Stimulated activated CD4-positive, alpha-beta T cell treated with anti-CD3 and anti-CD28 coated beads, Interleukin-4, amount 100 ng/mL, for 4 hours (primary cell): Measurements from ENCODE around the gene MAPK7.

Experiments used
- DNase-seq, 2 experiments: peaks; one replicate each; pipeline ENCODE4 v3.0.0-alpha.2; 2020

MAPK7 gene

DNA sequence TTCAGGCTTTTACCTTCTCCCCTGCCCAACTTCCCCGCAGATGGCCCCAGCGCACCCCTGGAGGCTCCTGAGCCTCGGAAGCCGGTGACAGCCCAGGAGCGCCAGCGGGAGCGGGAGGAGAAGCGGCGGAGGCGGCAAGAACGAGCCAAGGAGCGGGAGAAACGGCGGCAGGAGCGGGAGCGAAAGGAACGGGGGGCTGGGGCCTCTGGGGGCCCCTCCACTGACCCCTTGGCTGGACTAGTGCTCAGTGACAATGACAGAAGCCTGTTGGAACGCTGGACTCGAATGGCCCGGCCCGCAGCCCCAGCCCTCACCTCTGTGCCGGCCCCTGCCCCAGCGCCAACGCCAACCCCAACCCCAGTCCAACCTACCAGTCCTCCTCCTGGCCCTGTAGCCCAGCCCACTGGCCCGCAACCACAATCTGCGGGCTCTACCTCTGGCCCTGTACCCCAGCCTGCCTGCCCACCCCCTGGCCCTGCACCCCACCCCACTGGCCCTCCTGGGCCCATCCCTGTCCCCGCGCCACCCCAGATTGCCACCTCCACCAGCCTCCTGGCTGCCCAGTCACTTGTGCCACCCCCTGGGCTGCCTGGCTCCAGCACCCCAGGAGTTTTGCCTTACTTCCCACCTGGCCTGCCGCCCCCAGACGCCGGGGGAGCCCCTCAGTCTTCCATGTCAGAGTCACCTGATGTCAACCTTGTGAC is 3.6 kb downstream of the MAPK7 start:
- DNase-seq: no peak

DNA sequence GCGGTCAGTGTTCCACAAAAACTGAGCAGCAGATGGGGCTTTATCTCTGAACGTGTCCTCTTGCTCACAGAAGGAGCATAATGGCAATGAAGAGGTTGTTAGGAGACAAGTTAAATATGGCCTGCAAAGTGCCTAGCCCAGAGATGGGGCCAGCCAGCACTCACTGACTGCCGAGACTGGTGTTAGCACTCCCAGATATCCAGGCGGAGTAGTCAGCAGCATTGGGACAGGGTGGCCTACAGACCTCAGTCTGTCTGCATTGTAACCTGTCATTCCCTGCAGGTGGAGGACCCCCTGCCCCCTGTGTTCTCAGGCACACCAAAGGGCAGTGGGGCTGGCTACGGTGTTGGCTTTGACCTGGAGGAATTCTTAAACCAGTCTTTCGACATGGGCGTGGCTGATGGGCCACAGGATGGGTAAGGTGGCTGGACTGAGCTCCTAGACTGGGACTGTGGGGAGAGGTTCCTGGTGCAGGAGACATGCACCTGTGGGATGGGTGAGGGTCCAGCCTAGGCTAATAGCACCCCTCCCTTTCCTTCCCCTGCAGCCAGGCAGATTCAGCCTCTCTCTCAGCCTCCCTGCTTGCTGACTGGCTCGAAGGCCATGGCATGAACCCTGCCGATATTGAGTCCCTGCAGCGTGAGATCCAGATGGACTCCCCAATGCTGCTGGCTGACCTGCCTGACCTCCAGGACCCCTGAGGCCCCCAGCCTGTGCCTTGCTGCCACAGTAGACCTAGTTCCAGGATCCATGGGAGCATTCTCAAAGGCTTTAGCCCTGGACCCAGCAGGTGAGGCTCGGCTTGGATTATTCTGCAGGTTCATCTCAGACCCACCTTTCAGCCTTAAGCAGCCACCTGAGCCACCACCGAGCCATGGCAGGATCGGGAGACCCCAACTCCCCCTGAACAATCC is 4.5 kb downstream of the MAPK7 start:
- DNase-seq: no peak

DNA sequence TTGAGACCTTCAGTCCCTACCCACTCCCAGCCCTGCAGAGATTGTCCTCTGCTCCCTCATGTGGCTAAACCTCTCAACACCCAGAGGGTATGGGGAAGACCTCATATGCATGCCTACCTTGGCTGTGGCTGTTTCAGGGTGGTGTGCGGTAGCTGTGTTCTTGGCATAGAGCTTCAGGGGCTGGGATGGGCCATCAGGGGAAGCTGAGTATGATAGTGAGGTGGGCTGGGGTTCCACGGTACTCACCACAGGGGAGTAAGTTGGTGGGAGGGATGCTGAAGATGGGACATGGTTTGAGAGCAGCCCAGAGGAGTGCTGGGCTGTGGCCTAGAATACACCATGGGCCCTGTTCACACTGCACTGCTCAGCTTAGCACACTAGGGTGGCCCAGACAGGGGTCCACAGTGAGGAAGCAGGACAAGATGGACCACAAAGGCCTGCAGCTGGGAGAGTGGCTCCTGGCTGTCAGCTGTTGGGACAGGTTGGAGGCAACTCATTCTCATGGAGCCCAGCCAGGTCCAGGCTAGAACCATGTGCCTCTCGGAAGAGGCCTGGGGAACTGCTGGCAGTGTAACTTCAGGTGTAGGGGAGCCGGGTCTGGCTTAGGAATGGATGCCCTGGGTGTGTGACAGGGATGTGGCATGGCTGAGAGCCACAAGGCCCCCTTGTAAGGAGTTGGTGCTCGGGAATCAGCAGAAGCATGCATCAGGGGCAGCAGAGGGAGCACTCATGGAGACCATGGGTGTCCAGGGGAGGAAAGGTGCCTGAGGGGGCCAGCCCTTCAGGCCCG is 5.6 kb downstream of the MAPK7 start:
- no peak for DNase-seq

DNA sequence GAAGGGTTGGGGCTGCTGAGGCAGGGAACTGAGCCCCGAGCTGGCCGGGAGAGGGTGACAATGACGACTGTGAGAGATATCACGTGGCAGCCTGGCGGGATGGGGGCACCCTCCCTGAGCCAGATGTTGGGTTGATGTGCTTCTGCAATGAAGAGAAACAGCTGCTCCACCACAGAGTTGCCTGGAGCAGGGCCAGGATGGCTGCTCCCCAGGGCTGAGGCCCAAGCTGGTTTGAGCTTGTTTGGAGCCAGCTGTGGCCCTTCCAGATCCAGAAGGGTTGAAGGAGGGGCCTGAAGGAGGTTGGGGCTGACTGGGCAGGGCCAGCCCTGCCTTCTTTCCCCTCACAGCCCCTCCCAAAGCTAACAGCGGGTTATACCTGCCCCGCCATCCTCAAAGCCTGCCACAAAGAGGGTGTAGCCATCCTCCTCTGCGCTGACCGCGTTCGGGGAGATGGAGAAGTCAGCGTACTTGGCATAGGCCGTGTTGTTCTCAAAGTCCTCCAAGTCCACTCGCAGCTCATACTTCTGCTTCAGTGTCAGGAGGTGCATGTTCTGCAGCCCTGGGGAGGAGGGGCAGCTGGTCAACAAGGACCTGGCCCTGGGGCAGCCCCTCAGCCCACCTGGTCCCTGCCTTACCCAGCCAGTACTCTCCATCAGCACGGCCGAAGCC is 6.6 kb downstream of the MAPK7 start:
- no peak for DNase-seq

DNA sequence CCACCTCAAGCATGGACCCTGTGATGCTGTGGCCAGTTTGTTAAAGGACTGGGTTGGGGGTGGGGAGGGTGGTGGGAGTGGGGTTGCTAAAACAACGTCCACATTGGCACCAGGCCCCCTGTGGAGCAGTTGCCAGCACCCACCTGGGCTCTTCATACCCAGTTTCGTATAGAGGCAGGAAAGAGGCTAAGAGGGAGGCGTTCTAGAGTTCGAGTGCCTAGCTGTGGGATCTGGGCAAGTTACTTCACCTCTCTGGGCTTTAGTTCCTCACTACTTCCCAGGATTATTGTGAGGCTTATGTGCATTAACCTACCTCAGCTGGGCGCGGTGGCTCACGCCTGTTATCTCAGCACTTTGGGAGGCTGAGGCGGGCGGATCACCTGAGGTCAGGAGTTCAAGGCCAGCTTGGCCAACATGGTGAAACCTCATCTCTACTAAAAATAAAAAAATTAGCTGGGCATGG is 7.3 kb downstream of the MAPK7 start:
- no peak for DNase-seq

DNA sequence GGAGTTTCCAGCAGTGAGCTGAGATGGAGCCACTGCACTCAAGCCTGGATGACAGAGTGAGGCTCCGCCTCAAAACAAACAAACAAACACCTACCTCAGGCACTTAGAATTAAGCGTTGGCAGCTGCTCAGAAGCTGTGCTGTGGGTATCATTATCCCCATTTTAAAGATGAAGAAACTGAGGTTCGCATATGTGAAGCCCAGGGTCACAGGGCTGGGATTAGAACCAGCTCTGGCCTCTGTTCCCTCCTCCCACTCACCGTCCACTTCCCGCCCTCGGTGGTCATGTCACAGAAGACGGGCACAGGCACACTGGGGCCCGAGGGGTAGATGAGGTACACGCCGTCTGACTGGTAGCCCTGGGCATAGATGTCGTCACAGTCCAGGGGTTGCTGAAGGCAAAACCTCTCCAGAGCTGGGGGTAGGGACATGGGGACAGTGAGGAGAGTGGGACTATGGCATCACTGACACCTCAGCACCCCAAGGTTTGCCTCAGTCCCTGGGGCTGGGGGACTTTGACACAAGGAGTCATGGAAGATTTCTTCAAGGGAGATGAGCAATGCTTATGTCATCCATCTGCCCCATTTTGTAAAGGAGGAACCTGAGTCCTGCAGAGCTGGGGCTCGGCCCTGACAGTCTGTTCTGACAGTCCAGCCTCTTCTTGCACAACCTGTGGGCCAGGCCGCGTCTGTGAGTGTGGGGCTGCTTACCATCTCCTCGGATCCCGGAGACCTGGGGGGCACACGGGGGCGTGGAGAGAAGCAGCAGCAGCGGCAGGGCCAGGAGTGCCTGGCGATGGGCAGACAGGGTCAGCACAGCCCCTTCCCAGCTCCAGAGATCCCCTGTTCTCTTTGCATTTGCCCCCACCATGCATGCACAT is 8.0 kb downstream of the MAPK7 start:
- DNase-seq: no peak

DNA sequence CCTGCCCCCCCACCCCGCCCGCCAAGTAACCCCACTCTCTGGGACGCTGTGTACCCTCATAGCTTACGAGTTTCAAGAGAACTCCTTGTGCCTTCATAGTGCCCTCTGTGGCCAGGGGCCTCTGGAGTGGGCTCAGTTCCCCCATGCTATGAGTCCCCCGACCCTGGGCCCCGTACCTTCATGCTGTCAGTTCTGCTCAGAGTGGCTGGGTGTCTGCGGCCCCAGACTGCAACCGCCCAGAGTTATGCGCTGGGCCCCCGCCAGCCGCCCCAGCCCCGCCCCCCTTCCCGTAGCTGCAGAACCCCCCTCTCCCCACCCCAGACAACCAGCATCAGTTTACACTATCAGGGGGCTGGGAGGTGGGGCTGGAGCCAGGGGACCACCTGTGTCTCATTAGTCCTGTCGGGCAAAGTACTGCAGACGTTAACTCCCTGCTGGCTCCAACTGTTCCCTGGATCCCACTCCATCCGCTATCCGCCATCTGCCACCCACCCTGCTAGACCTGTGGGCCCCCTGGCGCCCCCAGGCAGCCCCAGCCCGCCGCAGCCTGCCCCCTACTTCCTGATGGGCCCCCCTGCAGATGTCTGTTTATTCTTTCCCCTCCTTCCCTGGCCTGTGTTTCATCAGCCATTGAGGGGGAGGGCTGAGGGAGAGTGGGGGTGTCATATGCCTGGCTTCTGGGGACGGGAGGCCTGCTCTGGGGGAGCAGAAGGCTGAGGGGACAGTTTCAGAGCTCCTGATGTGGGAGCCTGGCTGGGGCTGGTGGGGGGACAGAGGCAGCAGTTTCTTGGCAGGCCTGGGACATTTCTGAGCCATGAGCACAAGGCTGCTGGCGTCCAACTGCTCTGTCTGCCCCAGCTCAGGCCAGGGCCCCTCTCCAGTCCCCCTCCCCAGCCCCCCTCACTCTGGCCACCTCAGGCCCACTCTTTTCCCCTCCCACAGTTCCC is 8.9 kb downstream of the MAPK7 start, which contains the start of gene MFAP4:
TSS of gene MFAP4 (minus strand) at position 217 of the 947 bp plus-strand sequence. CDS start at position 182, 35 bp downstream.
- no peak for DNase-seq

DNA sequence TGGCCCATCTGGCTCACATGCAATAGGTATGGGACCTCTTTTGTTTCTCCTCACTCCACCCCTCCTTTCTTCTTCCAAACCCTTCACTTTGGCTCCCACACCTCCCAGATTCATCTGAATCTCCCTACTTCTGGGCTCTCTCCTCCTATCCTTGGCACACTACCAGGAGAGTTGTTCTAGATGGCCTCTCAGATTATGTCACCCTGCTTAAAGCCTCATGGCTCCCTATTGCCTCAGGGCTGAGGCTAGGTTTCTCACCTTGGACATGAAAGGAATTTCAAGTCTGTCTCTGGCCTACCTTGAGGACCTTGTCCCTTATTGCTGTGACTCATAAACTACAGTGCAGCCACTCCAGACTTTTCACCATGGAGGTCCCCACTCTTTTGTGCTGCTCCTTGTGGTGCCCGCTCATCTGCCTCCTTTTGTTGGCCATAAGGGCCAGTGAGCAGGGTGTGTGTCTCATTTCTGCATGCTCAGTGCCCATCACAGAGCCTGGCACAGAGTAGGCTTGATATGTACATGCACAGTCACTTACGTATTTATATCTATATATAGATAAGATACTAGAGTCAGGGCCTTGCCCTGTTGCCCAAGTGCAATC is 9.7 kb downstream of the MAPK7 start:
- no peak for DNase-seq

DNA sequence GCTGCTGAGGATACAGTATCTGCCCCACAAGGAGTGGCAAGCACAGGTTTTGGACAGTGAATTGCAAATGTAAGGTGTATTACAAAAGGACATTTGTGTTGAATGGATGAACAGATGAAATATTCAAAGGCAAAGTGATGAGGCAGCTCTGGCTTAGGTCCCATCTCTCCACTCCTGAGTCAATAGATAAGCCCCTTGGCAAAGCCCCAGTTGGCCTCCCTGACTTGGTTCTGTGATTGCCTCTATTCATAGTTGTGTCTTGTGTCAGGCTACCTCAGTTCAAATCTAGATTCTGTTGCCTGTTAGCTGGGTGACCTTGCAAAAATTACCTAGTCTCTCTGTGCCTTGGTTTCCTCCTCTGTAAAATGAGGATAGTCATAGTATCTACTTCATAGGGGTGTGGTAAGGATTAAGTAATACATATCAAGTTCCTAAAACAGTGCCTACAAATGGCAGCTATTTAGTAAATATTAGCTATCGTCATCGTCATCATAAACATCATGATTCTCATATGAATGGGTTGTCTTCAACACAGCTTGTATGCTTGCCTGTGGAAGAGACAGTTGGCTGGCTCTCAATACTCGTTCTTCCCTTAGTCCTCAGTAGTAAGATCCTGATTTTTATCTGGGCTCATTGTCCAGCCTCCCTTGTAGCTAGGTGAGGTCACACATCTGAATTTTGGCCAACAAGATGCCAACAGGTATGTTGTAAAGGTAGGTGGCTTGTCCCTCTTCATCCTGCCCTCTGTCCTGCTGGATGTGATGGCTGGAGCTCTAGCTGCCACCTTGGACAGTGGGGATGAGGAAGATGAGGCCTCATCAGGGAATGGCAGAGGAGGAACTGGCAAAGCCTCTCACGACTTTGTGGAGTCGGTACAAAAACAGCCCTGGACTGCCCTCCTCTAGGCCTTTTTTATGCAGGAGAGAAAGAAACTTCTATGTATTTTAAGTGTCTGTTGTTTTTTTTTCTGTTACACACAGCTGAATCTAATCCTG is 10.8 kb downstream of the MAPK7 start:
- no peak for DNase-seq

DNA sequence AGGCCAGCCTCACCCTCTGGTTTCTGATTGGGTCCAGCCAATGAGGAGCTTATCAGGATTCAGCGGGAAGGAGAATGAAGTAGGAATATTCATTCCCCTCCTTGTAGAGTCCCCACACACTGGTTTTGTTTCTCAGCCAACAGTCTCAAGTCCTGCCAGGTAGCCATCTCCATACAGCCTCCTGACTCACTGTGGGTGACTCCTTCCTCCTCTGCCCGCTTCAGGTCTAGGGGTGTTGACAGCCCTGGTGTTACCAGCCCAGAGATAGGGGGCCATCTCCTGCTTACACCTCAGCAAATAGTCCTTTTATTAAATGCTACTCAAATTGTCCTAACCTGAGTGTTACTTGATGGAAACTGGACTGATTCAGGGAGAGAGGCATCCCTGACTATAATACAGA is 12.7 kb downstream of the MAPK7 start:
- no peak for DNase-seq

DNA sequence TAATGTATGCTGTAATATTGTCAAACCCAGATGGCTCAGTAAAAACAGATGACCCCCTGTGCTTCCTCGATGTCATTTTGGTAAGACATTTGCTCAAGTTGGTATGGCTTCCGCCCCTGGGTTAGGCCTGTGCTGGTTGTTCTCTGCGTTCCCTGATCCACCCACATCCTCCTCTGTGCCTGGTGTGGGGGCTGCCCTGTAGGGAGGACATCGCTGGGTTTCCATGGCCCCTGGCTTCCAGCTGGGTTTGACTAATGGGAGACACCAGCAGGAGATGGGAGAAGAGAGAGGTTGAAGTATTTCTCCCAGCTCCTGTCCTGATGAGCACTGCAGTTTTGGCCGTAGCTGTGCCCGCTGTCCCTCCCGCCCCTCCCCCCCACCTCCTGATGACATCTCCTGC is 13.1 kb downstream of the MAPK7 start:
- DNase-seq: no peak

DNA sequence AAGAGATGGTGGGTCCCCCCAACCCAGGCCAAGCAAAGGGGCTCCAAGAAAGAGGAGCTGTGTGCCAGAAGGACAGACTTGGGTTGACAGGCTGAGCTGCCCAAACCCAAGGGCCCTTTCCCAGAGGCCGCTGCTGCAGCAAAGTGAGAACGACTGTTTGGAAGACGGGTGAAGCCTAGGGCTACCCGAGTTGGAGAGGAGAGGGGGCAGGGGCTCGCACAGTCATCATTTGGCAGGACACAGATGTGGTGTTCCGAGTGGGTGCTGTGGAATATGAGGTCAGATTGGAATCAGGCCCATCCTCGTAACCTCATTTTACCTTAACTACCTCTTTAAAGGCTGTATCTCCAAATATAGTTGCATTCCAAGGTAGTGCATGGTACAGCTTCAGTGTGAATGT is 14.0 kb downstream of the MAPK7 start:
- DNase-seq: no peak

DNA sequence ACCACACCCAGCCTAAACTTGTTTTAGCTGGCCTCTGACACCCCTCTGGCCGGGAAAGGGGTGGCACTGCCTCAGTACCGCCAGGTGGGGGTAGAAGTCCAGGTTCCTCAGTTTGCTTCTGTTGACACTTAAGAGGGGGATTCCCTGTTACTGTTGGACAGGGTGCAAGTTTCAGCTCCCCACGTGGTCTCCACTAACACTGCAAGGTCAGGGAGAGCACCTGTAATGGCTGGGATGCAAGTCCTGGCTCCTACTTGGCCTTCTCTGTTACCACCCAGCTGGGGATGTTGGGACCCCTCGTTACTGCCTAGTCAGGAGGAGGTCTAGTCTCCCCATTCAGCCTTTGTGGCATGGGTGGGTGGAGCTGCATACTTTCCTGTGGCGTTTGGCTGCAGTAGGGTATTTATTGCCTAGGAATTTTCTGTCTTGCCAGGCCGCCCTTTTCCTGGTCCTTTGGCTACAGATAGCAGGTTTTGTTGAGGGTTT is 19.3 kb downstream of the MAPK7 start:
- DNase-seq: no peak

DNA sequence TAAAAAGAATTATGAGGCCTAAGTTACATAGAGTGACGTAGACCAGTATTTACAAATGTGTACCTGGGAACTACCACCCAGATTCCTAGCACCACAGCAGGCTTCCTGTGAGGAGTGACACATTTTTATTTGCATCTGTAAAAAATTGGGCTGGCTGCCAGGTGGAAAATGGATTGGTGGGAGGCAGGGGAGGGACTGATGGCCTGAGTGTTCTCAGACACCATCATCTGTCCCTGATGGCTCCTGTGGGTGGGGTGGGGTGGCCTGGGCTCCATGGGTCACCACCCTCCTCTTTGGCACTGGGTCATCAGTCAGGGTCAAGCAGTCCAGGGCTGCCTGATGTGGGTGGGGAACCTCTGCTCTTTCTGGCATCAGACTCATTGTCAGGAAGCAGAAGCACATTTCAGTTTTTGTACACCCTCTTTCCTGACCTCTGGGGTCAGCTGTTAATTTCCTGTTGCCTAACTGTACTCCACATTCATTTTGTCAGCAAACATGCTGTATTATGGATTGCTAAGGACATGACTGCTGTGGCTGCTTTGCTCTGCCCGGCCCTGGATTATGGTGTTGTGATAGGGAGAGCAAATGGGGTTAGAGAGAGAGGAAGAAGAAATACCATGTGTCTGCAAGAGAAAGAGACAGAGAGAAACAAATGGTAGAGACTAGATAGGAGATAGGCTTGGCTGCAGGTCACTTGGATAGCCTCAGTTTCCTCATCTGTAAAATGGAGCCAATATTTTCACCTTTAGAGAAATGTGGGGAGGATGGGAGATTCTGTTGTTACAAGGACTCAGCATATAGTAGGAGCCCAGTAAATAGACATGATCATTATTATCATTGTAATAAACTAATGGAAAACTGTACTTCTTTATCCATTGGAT is 20.2 kb downstream of the MAPK7 start:
- DNase-seq: no peak

DNA sequence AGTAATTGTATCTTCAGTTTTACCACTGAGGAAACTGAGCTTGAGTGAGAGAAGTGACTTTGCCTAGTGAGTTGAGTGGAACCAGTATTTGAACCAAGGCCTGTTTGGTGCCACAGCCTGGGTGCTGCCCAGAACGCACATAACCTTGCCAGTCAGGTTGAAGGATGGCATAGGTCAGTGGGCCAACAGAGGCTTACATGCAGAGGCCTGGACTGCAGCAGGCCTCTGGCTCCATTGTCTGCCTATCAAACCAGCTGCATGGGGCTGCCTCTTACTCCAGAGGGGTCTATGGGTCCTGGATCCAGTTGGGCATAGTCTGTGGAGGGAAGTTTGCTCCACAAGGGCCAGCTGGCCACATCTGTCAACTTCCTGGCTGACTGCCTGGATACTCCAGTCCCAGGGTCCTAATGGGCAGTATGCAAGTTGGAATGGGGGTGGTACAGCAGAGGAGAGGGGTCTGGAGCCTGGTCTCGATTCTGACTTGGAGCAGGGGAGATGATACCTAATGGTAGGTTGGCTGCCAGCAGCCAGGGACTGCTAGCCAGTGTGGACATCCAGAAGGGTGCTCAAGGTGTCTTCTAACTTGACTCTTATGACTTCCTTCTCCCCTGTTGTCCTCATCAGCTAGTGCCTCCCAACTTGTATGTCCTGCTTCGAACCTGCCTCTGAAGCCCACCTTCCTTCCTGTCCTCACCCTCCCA is 21.6 kb downstream of the MAPK7 start:
- no peak for DNase-seq

DNA sequence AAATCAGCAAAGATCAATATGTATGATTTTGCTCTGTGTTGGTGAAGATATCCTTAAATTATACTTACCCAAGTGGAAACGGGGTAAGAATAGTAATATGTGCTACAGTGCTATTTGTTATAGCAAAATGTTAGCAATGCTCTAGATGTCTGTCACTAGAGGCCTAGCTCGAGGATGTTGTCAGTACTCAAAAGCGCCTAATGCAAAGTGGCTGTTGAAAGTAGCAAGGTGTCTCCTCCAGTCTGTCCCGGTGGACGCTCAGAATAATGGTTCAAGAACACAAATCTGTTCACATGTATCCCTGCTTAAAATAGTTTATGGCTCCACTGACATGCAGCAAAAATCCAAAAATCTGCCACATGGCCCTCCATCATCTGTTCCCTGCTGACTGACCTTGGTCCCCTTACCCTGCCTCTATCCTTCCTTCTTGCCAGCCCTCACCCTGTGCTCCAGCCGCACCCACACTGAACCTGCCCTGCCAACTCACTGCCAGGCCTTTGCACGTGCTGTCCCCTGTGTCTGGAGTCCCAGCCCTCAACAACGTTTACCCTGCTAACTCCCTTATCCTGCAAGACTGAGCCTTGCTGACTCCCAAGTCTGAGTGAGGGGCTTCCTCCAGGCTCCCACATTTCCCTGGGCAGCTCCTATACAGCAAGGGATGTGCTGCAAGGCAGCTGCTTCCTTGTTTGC is 23.2 kb downstream of the MAPK7 start:
- DNase-seq: no peak
